Liver (tissue), 9 donors: ENCODE results near the gene ATF7IP. TPM values are rescaled to one million over a fixed set of nuclear protein-coding genes. Genes with fewer than 3 reads are reported as not detected.

ENCODE experiments used
- DNase-seq: peaks from one replicate; pipeline ENCODE4 v3.0.0-alpha.2; 2017; ENCODE audit warnings: low spot score
- H3K27ac ChIP-seq, 2 donors: one replicate each; pipeline ENCODE4 v1.7.0; 2013; ENCODE audit warnings: inconsistent platforms in 2 of 2, low read length in 2 of 2, control low read depth in 1 of 2, low read depth in 1 of 2, mild to moderate bottlenecking in 1 of 2
- H3K27me3 ChIP-seq, 4 donors: one replicate each; pipeline versions ENCODE4 v1.6.1 to v1.7.0; 2013; ENCODE audit warnings: low read length in 3 of 4, inconsistent platforms in 1 of 4, mild to moderate bottlenecking in 1 of 4, moderate library complexity in 1 of 4; ENCODE audit not compliant: control insufficient read depth in 4 of 4, insufficient read depth in 4 of 4
- H3K36me3 ChIP-seq, 4 donors: one replicate each; pipeline versions ENCODE4 v1.6.1 to v1.7.0; 2013; ENCODE audit warnings: low read length in 3 of 4, mild to moderate bottlenecking in 3 of 4, low read depth in 1 of 4, moderate library complexity in 1 of 4; ENCODE audit not compliant: control insufficient read depth in 4 of 4, insufficient read depth in 3 of 4
- H3K4me1 ChIP-seq, 4 donors: one replicate each; pipeline versions ENCODE4 v1.6.1 to v1.7.0; 2013; ENCODE audit warnings: low read length in 3 of 4, mild to moderate bottlenecking in 3 of 4, moderate library complexity in 1 of 4; ENCODE audit not compliant: control insufficient read depth in 4 of 4, insufficient read depth in 4 of 4
- H3K4me3 ChIP-seq, 3 donors: one replicate each; pipeline versions ENCODE4 v1.6.1 to v1.7.0; 2013; ENCODE audit warnings: low read length in 3 of 3, control low read depth in 1 of 3, low read depth in 1 of 3, mild to moderate bottlenecking in 1 of 3
- H3K9ac ChIP-seq, 2 donors: one replicate each; pipeline ENCODE4 v1.7.0; 2013; ENCODE audit warnings: low read length in 2 of 2, mild to moderate bottlenecking in 2 of 2, moderate library complexity in 2 of 2, control low read depth in 1 of 2, low read depth in 1 of 2
- H3K9me3 ChIP-seq, 4 donors: one replicate each; pipeline versions ENCODE4 v1.6.1 to v1.7.0; 2013; ENCODE audit warnings: low read length in 3 of 4; ENCODE audit not compliant: control insufficient read depth in 4 of 4
- EGR1 ChIP-seq, 2 donors: IDR thresholded peaks; 2 replicates each; pipeline ENCODE4 v1.6.1; 2016 to 2018; ENCODE audit warnings: antibody characterized with exemption in 2 of 2, low read depth in 2 of 2
- FOXA1 ChIP-seq: IDR thresholded peaks from 2 replicates; pipeline ENCODE4 v1.6.1; 2016; ENCODE audit warnings: antibody characterized with exemption
- FOXA2 ChIP-seq: IDR thresholded peaks from 2 replicates; pipeline ENCODE4 v1.6.1; 2016; ENCODE audit warnings: antibody characterized with exemption
- GABPA ChIP-seq, 2 donors: IDR thresholded peaks in 1 of 2; conservative IDR thresholded peaks in 1 of 2; 2 replicates each; pipeline ENCODE4 v1.6.1; 2016; ENCODE audit warnings: antibody characterized with exemption in 2 of 2, mild to moderate bottlenecking in 1 of 2, moderate library complexity in 1 of 2
- HNF4A ChIP-seq, 2 donors: conservative IDR thresholded peaks; 2 replicates each; pipeline ENCODE4 v1.6.1; 2016; ENCODE audit warnings: antibody characterized with exemption in 2 of 2, mild to moderate bottlenecking in 2 of 2
- HNF4G ChIP-seq: IDR thresholded peaks from 2 replicates; pipeline ENCODE4 v1.6.1; 2016; ENCODE audit warnings: antibody characterized with exemption
- JUND ChIP-seq, 2 donors: IDR thresholded peaks; 2 replicates each; pipeline ENCODE4 v1.6.1; 2016; ENCODE audit warnings: antibody characterized with exemption in 2 of 2
- NR2F2 ChIP-seq: IDR thresholded peaks from 2 replicates; pipeline ENCODE4 v1.6.1; 2016; ENCODE audit warnings: antibody characterized with exemption
- RAD21 ChIP-seq, 2 donors: IDR thresholded peaks; 2 replicates each; pipeline ENCODE4 v1.6.1; 2016; ENCODE audit warnings: antibody characterized with exemption in 2 of 2, mild to moderate bottlenecking in 2 of 2
- RXRA ChIP-seq, 2 donors: IDR thresholded peaks; 2 replicates each; pipeline ENCODE4 v1.6.1; 2017 to 2018; ENCODE audit warnings: antibody characterized with exemption in 2 of 2, mild to moderate bottlenecking in 1 of 2
- SP1 ChIP-seq: IDR thresholded peaks from 2 replicates; pipeline ENCODE4 v1.6.1; 2018; ENCODE audit warnings: antibody characterized with exemption, mild to moderate bottlenecking
- YY1 ChIP-seq: IDR thresholded peaks from 2 replicates; pipeline ENCODE4 v1.6.1; 2016; ENCODE audit warnings: antibody characterized with exemption, mild to moderate bottlenecking
- WGBS: extraction: QIAGEN DNeasy Blood & Tissue Kit; methylation state at CpG from one replicate; pipeline ENCODE4 v1.1.7; 2013; 5-methylcytosine and 5-hydroxymethylcytosine counted together
- polyA plus RNA-seq, 2 donors: library from polyadenylated mRNA; stranded (reverse) in 1 of 2; unstranded in 1 of 2; fragments of 200-250 nt in 1 of 2; fragments of >200 nt in 1 of 2; fragmentation: Nextera tagmentation in 1 of 2; extraction: Ambion mirVana in 1 of 2; gene quantifications; one replicate each; pipeline versions ENCODE4 v1.2.1 to v1.2.3, GENCODE V29; 2013 to 2015
- total RNA-seq, 2 donors: library from RNA; depleted of rRNA; stranded (reverse); fragments of >200 nt; gene quantifications; one replicate each; pipeline ENCODE4 v1.2.3, GENCODE V29; 2014
- TF ChIP-seq, protein P1 (sequence below): fragments of 150-350 bp; IDR thresholded peaks from 2 replicates; pipeline ENCODE4 v1.5.1; 2017; ENCODE audit warnings: improper control_type of control experiment, low read depth, low read length; ENCODE audit not compliant: missing input control
- TF ChIP-seq, protein P2 (sequence below): IDR thresholded peaks from 2 replicates; pipeline ENCODE4 v1.6.1; 2016; ENCODE audit warnings: antibody characterized with exemption
- TF ChIP-seq, protein P3 (sequence below): IDR thresholded peaks from 2 replicates; pipeline ENCODE4 v1.6.1; 2016; ENCODE audit warnings: antibody characterized with exemption
- TF ChIP-seq, protein P4 (sequence below): IDR thresholded peaks from 2 replicates; pipeline ENCODE4 v1.6.1; 2016; ENCODE audit warnings: antibody characterized with exemption
- TF ChIP-seq, protein P5 (sequence below): IDR thresholded peaks from 2 replicates; pipeline ENCODE4 v1.6.1; 2016; ENCODE audit warnings: antibody characterized with exemption, mild to moderate bottlenecking
- donor health status: healthy.
- donor health status: healthy.
- donor health status: healthy.
- donor health status: healthy.
- donor health status: healthy.

ATF7IP gene
- total and polyA plus RNA-seq, 4 donors, result 3.9 to 25.6 (median 19.9) TPM

DNA sequence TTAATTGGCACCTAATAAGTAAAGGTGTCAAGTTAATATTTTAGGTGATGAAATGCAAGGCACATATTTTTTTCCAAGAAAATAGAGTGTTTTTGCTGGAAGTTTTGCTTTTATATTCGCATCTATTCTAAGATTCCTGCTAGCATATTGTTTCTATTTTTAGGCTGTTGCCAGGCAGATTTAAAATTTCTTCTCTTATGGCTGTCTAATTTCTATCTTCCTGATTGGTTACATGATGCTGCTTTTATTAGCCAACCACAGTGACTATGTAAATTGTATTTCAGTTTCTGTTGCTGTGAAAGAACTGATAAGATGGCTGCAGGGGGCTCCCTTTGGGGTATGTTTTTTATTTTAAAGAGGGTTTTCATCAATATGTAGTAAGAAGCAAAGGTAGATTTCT is 42.7 kb downstream of the ATF7IP start:
- no peak overlapping the region for H3K27ac ChIP-seq
- DNase-seq, result no peak
- H3K4me3 ChIP-seq, result no peak overlapping the region
- no peaks in the 10 kb centered on the region for H3K27me3 ChIP-seq
- H3K4me1 ChIP-seq, result peaks cover 2 to 11% (median 8%) of the 10 kb centered on the region in 4 donors
- peaks cover 0 to 2% (median under 1%) of the 10 kb centered on the region in 4 donors for H3K36me3 ChIP-seq
- no peak for TF ChIP-seq GABPA (IDR thresholded peaks at IDR 0.05 in 1 of 2, conservative IDR thresholded peaks at IDR 0.05 in 1 of 2)
- H3K9me3 ChIP-seq, result no peaks in the 10 kb centered on the region
- WGBS, result 84% methylated on average over 1 of the region's 1 CpG
- no peak overlapping the region for H3K9ac ChIP-seq

DNA sequence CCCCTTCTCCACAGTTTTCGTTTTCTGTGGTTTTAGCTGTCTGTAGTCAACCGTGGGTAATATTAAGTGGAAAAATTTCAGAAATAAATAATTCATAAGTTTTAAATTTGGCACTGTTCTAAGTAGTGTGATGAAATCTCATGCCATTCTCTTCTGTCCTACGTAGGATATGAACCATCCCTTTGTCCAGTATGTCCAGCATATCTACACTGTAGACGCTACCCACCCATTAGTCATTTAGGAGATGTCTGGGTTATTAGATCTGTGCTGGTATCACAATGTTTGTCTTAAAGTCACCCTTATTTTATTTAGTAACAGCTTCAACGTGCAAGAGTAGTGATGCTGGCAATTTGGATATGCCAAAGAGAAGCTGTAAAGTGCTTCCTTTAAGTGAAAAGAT is 44.7 kb downstream of the ATF7IP start:
- Histone ChIP-seq H3K4me3 (no peak overlapping the region), H3K9me3 (no peaks in the 10 kb centered on the region), H3K27me3 (no peaks in the 10 kb centered on the region), H3K4me1 (peaks cover 0 to 4% (median under 1%) of the 10 kb centered on the region in 4 donors), H3K36me3 (peaks cover 0 to 2% (median under 1%) of the 10 kb centered on the region in 4 donors), H3K27ac (no peak overlapping the region), H3K9ac (no peak overlapping the region)
- TF ChIP-seq JUND (IDR thresholded peaks at IDR 0.05) (no peak), EGR1 (IDR thresholded peaks at IDR 0.05; ENCODE audit: low read depth in 2 of 2) (no peak), FOXA2 (no peak), RXRA (IDR thresholded peaks at IDR 0.05) (no peak), NR2F2 (no peak), FOXA1 (no peak), SP1 (no peak), YY1 (no peak), HNF4G (no peak)
- TF ChIP-seq, protein P1, sequence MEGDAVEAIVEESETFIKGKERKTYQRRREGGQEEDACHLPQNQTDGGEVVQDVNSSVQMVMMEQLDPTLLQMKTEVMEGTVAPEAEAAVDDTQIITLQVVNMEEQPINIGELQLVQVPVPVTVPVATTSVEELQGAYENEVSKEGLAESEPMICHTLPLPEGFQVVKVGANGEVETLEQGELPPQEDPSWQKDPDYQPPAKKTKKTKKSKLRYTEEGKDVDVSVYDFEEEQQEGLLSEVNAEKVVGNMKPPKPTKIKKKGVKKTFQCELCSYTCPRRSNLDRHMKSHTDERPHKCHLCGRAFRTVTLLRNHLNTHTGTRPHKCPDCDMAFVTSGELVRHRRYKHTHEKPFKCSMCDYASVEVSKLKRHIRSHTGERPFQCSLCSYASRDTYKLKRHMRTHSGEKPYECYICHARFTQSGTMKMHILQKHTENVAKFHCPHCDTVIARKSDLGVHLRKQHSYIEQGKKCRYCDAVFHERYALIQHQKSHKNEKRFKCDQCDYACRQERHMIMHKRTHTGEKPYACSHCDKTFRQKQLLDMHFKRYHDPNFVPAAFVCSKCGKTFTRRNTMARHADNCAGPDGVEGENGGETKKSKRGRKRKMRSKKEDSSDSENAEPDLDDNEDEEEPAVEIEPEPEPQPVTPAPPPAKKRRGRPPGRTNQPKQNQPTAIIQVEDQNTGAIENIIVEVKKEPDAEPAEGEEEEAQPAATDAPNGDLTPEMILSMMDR, result no peak
- TF ChIP-seq, protein P2, sequence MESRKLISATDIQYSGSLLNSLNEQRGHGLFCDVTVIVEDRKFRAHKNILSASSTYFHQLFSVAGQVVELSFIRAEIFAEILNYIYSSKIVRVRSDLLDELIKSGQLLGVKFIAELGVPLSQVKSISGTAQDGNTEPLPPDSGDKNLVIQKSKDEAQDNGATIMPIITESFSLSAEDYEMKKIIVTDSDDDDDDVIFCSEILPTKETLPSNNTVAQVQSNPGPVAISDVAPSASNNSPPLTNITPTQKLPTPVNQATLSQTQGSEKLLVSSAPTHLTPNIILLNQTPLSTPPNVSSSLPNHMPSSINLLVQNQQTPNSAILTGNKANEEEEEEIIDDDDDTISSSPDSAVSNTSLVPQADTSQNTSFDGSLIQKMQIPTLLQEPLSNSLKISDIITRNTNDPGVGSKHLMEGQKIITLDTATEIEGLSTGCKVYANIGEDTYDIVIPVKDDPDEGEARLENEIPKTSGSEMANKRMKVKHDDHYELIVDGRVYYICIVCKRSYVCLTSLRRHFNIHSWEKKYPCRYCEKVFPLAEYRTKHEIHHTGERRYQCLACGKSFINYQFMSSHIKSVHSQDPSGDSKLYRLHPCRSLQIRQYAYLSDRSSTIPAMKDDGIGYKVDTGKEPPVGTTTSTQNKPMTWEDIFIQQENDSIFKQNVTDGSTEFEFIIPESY, result no peak
- TF ChIP-seq, protein P3, sequence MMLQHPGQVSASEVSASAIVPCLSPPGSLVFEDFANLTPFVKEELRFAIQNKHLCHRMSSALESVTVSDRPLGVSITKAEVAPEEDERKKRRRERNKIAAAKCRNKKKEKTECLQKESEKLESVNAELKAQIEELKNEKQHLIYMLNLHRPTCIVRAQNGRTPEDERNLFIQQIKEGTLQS, result no peak
- TF ChIP-seq, protein P4, sequence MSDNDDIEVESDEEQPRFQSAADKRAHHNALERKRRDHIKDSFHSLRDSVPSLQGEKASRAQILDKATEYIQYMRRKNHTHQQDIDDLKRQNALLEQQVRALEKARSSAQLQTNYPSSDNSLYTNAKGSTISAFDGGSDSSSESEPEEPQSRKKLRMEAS, result no peak
- DNase-seq, result no peak
- WGBS, result 90% methylated on average over 5 of the region's 5 CpGs

DNA sequence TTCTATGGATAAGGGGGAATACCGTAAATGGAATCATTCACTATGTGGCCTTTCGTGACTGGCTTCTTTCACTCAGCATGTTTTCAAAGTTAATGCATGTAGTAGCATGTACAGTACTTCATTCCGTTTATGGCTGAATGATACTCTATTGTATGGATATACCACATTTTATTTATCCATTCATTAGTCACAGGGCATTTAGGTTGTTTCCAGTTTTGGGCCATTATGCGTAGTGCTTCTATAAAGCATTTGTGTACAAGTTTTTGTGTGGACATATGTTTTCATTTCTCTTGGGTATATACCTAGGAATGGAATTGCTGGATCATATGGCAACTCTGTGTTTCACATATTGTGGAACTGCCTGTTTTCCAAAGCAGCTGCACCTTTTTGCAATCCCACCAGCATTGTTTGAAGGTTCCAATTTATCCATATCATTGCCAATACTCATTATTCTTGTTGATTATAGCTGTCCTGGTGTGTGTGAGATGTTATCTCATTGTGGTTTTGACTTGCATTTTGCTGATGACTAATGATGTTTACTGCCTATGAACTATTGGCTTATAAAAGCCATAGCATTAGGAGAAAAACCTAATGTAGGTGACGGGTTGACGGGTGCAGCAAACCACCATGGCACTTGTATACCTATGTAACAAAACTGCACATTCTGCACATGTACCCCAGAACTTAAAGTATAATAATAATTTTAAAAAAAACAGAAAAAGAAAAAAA is 45.5 kb downstream of the ATF7IP start:
- Histone ChIP-seq H3K4me1 (peaks cover 0 to 4% (median 2%) of the 10 kb centered on the region in 4 donors), H3K27me3 (no peaks in the 10 kb centered on the region)

More for the DNA sequence above, 45.5 kb downstream of the ATF7IP start:
- Histone ChIP-seq H3K36me3 (peaks cover 0 to 2% (median under 1%) of the 10 kb centered on the region in 4 donors), H3K4me3 (no peak overlapping the region), H3K27ac (no peak overlapping the region), H3K9ac (no peak overlapping the region), H3K9me3 (no peaks in the 10 kb centered on the region)
- TF ChIP-seq, protein P5, sequence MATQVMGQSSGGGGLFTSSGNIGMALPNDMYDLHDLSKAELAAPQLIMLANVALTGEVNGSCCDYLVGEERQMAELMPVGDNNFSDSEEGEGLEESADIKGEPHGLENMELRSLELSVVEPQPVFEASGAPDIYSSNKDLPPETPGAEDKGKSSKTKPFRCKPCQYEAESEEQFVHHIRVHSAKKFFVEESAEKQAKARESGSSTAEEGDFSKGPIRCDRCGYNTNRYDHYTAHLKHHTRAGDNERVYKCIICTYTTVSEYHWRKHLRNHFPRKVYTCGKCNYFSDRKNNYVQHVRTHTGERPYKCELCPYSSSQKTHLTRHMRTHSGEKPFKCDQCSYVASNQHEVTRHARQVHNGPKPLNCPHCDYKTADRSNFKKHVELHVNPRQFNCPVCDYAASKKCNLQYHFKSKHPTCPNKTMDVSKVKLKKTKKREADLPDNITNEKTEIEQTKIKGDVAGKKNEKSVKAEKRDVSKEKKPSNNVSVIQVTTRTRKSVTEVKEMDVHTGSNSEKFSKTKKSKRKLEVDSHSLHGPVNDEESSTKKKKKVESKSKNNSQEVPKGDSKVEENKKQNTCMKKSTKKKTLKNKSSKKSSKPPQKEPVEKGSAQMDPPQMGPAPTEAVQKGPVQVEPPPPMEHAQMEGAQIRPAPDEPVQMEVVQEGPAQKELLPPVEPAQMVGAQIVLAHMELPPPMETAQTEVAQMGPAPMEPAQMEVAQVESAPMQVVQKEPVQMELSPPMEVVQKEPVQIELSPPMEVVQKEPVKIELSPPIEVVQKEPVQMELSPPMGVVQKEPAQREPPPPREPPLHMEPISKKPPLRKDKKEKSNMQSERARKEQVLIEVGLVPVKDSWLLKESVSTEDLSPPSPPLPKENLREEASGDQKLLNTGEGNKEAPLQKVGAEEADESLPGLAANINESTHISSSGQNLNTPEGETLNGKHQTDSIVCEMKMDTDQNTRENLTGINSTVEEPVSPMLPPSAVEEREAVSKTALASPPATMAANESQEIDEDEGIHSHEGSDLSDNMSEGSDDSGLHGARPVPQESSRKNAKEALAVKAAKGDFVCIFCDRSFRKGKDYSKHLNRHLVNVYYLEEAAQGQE, result no peak
- no peak for TF ChIP-seq RAD21 (IDR thresholded peaks at IDR 0.05)
- TF ChIP-seq EGR1 (IDR thresholded peaks at IDR 0.05; ENCODE audit: low read depth in 2 of 2), result no peak
- TF ChIP-seq HNF4G, result no peak
- no peak for TF ChIP-seq JUND (IDR thresholded peaks at IDR 0.05)
- no peak for TF ChIP-seq HNF4A (conservative IDR thresholded peaks at IDR 0.05)
- TF ChIP-seq, protein P1, result no peak
- WGBS, result 93% methylated on average over 6 of the region's 6 CpGs
- no peak for DNase-seq
